ENCODE data around the gene PITHD1. TPM values are rescaled to one million over a fixed set of nuclear protein-coding genes. Genes with fewer than 3 reads are reported as not detected.
A peak's percentile ranks its signal among the peaks of the same experiment; 100 is the strongest.
"Not testable (repeated sequence)": the region's sequence is repeated elsewhere in the genome, so short reads cannot be mapped to it uniquely, and the experiment has no call there.

PITHD1 gene
- total RNA-seq, 1 experiment from 2014 or later = 52.5 TPM

DNA sequence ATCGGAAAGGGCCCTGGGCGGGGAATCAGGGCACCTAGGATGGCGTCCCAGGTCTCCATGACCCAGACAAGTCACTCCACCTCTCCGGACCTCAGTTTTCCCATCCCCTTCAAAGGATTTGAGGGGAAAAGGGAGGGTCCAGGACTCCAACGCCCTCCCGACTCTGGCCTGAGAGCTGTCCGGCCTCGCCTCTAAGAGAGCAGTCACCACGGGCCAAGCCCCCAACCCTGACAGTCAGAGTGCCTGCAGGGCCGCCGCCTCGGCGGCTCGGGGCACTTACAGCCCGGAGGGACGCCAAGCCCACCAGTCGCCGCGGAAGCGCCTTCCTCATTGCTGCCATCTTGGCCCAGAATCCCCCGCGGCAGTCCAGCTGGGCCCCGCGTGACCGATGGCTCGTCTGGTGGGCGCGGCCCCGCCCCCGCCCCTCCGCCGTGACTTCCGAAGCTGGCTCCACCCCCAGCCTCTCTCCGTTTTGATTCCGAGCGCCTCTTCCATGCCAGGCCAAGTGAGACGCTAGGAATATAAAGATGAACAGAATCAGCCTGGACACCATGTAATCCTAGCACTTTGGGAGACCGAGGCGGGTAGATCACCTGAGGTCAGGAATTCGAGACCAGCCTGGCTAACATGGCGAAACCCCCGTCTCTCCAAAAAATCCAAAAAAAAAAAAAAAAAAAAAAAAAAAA is 47.0 kb downstream of the PITHD1 start, which contains the start of gene HMGCL:
Gene HMGCL, minus strand, starts transcription at position 354 of the 686 bp plus-strand sequence. Its CDS starts 14 bp downstream, at position 340.
- peak; percentile 82 for DNase-seq (ENCODE audit: low read depth)

- no peak for DNase-seq (ENCODE audit: low read depth)
Observed at GRCh38 chr1:23825762-23826522, 47.7 kb downstream of the PITHD1 start.

- not testable (repeated sequence) for DNase-seq (ENCODE audit: low read depth)
Observed at GRCh38 chr1:23826590-23826989, 48.4 kb downstream of the PITHD1 start.

DNA sequence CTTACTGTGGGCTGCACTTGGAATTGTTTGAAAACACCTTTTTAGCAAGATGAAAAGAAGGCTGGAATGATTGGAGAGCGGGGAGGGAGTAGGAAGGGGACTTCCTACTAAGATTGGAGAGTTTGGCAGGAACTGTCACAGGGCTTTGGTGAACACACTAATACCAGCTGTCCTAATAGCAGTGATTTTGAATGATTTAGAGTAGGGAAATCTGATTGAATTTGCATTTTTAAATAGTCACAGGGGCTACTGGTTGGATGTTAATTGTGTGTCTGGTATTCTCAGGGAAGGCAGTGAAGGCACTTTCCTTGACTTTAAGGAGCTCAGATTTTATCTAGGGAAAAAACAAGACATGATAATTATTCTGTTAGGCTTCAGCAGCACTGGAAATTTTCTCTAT is 49.5 kb downstream of the PITHD1 start:
- no peak for DNase-seq (ENCODE audit: low read depth)

- DNase-seq (ENCODE audit: low read depth) = not testable (repeated sequence)
Observed at GRCh38 chr1:23834156-23834555, 55.9 kb downstream of the PITHD1 start.

DNA sequence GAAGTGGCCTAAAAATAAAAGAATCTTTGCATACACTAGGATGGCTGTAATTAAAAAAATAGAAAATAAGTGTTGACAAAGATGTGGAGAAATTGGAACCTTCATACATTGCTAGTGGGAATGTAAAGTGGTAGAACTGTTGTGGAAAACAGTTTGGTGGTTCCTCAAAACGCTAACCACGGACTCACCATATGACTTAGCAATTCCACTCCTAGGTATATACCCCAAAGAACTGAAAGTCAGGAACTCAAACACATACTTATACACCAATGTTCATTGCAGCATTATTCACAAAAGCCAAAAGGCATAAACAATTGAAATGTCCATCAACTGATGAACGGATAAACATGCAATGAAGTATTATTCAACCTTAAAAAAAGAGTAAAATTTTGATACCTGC is 57.8 kb downstream of the PITHD1 start:
- no peak for DNase-seq (ENCODE audit: low read depth)

Other genes with a start within 250 kb of the PITHD1 start
- 6.2 and 6.6 TPM in 2 replicates for gene E2F2, start 247.2 kb upstream of the PITHD1 start, total RNA-seq (2014; rRNA removed)
- gene ID3, start 218.9 kb upstream of the PITHD1 start, total RNA-seq (2014; rRNA removed) = 335 and 553 TPM in 2 replicates
- 700 and 757 TPM in 2 replicates for gene RPL11, start 86.6 kb upstream of the PITHD1 start, total RNA-seq (2014; rRNA removed)
- 54.2 and 57.1 TPM in 2 replicates for gene ELOA, start 34.9 kb upstream of the PITHD1 start, total RNA-seq (2014; rRNA removed)
- 82.7 and 85.0 TPM in 2 replicates for gene LYPLA2, start 12.7 kb downstream of the PITHD1 start, total RNA-seq (2014; rRNA removed)
- gene GALE, start 22.3 kb downstream of the PITHD1 start, total RNA-seq (2014; rRNA removed) = 65.3 and 67.6 TPM in 2 replicates
- gene HMGCL, start 47.0 kb downstream of the PITHD1 start, total RNA-seq (2014; rRNA removed) = 34.1 and 40.2 TPM in 2 replicates
- gene FUCA1, start 89.9 kb downstream of the PITHD1 start, total RNA-seq (2014; rRNA removed) = 17.7 and 20.6 TPM in 2 replicates
- gene CNR2, start 134.9 kb downstream of the PITHD1 start, total RNA-seq (2014; rRNA removed) = under 0.01 TPM in 1 of 2 replicates, not detected in the other
- gene PNRC2, start 181.4 kb downstream of the PITHD1 start, total RNA-seq (2014; rRNA removed) = 71.4 and 88.2 TPM in 2 replicates
- 116 and 125 TPM in 2 replicates for gene SRSF10, start 201.9 kb downstream of the PITHD1 start, total RNA-seq (2014; rRNA removed)

Data from LHCN-M2 (cell line).